ENCODE results near the gene MYH6.

MYH6 gene

DNA sequence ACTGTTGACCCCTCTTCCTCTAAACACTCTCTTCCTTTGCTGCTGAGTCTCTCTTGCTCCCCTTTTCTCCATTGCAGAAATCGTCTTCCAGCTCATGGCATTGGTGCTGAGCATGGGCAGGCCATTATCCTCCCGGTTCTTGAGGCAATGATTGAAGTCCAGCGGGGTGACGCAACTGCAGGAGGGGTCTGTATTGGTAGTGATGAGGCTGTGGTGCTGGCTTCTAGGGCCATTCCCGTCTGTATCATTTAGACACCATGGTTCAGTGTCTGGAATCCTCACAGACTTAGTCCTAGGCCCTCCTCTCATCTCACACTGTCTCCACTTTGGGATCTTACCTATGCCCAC, 54.7 kb downstream of the MYH6 start:
- FAIRE-seq: no peak

DNA sequence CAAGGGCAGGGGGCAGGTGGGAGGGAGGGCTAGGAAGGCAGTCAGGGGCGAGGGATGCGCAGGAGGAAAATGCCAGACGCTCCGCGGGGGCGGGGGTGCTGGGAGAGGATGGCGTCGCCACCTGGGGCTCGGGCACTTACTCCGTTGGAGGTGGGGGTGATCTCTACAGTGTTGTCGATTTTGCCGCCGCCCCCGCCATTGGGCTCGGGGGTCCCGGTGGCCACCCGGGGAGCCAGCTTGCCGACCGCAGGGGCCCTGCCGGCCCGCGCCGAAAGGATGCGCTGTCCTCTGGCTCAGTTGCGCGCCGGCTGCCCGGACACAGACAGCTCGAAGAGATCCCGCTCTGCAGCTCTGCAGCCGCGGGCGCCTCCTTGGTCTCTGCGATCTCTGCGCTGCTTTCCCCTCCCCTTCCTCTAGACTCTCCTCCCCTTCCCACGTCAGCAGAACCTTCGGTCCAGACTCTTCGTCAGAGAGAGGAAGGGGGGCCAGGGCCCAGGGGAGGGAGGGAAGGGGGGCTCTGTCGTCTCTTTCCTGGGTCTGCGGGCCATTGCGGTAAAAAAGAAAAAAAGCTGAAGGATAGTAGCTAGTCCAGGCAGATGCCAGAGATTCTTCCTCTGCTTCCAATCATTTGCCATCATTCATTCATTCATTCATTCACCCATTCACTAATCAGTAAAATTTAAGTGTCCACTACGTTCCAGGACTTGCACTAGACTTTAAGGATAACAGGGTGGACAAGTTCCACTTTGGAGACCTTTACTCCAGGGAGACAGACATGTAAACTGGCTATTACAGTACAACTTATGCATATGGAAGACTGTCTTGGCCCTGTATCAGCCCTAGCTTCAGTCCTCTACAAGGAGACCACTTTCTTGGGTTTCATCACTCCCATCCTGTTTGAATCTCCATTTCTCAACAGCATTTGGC, 55.3 kb downstream of the MYH6 start, which contains the start of gene SLC22A17:
Gene SLC22A17, minus strand, starts transcription at position 382 of the 927 bp plus-strand sequence.
- no peak for FAIRE-seq

GRCh38 chr14:23351681-23352505, 56.2 kb downstream of the MYH6 start:
- FAIRE-seq: no peak

DNA sequence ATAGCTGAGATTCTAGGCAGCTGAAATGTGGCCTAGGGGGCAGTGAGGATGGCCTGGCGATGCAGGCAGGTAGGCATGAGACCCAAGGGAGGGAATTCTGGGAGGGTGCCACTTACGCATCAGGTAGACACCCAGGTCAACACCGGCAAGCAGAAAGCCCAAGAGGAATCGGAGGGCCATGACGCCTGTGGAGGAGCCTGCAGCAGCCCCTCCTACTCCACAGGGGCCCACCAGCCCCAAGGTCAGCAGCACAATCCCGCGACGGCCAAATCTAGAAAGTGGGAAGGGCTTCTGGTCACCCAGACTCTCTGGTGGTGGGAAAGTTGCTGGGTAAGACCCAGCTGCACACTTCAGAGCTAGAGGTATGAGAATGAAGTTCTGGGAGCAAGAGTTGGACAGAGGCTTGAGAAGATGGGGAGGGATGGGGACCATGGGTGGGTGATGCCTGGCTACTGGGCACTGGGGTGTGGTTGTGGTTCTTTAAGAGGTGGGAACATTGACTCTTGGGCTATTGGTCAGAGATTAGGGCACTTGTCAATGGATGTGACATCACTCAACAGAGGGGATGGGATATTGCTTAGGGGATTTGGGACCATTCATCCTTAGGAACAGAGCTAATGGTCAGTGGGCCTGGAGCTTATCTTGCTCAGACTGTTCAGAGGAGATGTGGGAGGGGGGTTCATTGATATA, 58.8 kb downstream of the MYH6 start:
- FAIRE-seq: no peak

GRCh38 chr14:23348297-23348655, 59.8 kb downstream of the MYH6 start:
- FAIRE-seq: no peak

- no peak for FAIRE-seq
Measured at GRCh38 chr14:23347406-23348296, 60.4 kb downstream of the MYH6 start.

- FAIRE-seq: no peak
Measured at GRCh38 chr14:23346693-23347405, 61.2 kb downstream of the MYH6 start.

GRCh38 chr14:23345987-23346692, 61.9 kb downstream of the MYH6 start:
- FAIRE-seq: no peak

DNA sequence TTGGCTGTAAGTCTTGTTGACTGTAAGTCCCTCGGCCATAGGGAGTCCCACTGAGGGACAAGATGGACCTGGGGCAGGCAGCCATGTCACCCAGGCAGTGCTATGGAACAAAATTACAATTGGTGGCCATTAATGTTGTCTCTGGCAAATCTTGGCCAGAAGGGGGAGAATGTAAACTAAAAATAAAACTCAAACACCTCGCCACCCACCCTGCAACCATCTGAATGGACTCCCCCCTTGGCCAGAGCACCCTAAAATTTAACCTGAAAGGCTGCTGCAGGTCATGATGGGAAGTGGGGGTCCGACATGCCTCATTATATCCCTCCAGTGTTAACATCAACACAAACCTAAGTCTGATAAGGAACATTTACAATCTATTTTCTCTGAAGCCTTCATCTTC, 63.6 kb downstream of the MYH6 start:
- no peak for FAIRE-seq

GRCh38 chr14:23339506-23340268, 68.4 kb downstream of the MYH6 start:
- FAIRE-seq: no peak

- no peak for FAIRE-seq
Measured at GRCh38 chr14:23335623-23336022, 72.5 kb downstream of the MYH6 start.

All from endometrium (tissue), 2 donors.